H7 (cell line): Measurements from ENCODE around the gene CYP21A2. TPM values are rescaled to one million over a fixed set of nuclear protein-coding genes. Genes with fewer than 3 reads are reported as not detected.
"Not testable (repeated sequence)": the region's sequence is repeated elsewhere in the genome, so short reads cannot be mapped to it uniquely, and the experiment has no call there.

ENCODE experiments used
- DNase-seq: peaks from one replicate; pipeline ENCODE4 v3.0.0; 2012
- H3K27me3 ChIP-seq: 2 replicates; pipeline ENCODE4 v1.6.0; 2011; ENCODE audit warnings: mild to moderate bottlenecking, low read length; ENCODE audit not compliant: control insufficient read depth, insufficient read depth
- H3K36me3 ChIP-seq: replicated peaks from 2 replicates; pipeline ENCODE4 v1.5.1; 2011; ENCODE audit warnings: low read length; ENCODE audit not compliant: control insufficient read depth, insufficient read depth
- H3K4me3 ChIP-seq: 2 replicates; pipeline ENCODE4 v1.5.1; 2011; ENCODE audit warnings: low read depth, mild to moderate bottlenecking, control low read depth, low read length, moderate library complexity; ENCODE audit not compliant: insufficient read depth
- total RNA-seq: library from RNA; depleted of rRNA; stranded (reverse); fragments of >200 nt; shearing (Covaris generic); gene quantifications from 2 replicates; pipeline ENCODE4 v1.2.3, GENCODE V29; 2014

The CYP21A2 gene
- total RNA-seq, 1 experiment from 2014 or later, result not detected

DNA sequence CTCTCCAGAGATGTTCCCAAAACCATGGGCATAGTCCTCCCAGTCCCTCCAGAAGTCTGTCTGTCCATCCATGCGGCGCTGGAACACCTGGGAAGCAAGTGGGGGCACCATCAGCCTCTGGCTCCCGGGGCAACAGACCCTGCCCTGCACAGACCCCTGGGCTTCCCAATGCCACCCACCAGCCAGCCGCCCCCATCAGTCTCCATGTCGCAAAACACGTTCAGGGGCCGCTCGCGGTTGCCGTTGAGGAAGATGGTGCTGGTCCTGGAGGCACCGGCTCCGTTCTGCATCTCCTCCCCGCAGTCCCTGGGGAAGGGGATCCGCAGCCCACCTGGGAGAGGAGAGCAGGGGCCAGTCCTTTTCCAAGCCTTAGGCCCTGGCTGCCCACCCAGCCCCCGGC is 4.1 kb downstream of the CYP21A2 start:
- DNase-seq, H3K36me3 ChIP-seq, H3K27me3 ChIP-seq, H3K4me3 ChIP-seq: not testable (repeated sequence)

DNA sequence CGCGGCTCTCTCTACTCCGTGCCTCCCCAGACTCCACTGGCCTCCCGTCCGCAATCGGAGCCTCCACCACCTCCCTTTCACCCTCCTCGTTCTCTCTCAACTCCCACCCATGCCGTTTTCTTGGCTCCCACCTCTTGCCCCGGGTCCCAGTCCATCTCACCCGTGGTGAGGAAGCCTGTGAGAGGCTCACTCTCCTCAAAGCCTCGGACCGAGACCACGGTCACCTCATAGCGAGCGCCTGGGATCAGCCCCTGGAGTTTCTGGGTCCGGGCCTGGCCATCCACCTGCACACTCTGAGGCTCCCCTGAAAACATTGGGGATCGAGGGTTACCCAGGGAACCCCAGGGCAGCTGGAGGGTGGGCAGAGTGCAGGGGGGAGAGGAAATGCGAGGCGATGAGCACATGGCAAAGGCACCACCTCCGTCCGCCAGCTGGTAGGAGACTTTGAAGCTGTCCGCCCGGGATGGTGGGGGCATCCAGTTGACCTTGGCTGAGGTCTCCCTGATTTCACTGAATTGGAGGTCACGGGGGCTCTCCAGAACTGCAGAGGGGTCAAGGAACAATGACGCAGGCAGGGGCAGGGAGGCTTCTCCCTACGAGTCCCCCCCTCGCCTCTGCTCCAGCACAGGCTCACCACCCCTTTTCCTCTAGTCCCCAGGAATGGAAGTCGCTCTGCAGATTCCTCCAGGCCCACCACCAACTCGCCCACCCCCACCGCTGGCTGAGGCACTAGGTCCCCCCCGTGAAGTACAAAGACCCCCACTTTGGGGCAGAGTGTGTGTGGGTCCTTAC is 5.6 kb downstream of the CYP21A2 start:
- DNase-seq, H3K27me3 ChIP-seq, H3K4me3 ChIP-seq, H3K36me3 ChIP-seq: not testable (repeated sequence)

DNA sequence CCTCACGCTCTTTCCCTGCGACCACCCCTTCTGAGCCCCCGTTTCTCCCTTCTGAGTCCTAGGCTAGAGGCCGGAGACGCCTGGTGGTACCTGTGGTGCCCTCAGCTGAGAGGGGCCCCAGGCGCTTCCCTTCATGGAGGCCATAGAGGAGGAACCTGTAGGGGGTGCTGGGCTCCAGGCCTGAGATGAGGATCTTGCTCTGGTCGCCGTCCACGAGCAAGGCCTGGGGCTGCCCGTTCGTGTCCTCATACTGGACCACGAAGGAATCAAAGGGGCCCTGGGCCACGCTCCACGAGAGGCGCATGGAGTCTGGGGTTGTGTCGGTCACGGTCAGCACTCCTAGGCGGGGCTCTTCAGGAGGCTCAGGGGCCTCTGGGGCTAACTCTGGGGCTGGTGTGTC is 6.7 kb downstream of the CYP21A2 start:
- H3K27me3 ChIP-seq, DNase-seq, H3K36me3 ChIP-seq, H3K4me3 ChIP-seq: not testable (repeated sequence)

DNA sequence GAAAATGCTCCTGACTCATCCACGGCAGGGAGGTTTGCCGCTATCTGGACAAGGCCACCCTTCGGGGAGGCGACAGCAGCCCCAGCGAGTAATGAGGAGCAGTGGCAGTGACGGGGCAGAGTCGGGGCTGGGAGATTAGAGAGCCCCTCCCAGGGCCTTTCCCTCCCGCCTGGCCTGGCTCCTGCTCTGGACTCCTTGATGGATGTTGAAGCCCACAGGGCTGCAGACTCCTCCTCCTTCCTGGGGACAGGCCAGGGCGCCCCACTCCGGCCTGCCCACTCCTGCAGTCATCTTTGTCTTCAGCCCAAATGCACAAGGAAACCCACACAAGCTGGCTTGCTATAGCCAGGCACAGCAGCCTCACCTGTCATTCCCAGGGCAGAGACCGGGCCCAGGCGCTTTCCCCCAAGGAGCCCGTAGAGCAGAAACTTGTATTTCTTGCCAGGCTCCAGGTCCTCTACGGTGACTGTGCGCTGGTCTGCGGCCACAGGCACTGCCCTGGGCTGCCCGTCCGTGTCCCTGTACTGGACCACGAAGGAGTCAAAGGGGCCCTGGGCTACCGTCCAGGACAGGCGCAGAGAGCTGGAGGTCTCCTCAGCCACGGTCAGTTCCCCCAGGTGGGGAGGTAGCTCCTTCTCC is 7.7 kb downstream of the CYP21A2 start:
- no peak for DNase-seq
- H3K27me3 ChIP-seq, result no peaks in the 10 kb centered on the region
- H3K4me3 ChIP-seq, result no peak overlapping the region
- H3K36me3 ChIP-seq, result no peaks in the 10 kb centered on the region

DNA sequence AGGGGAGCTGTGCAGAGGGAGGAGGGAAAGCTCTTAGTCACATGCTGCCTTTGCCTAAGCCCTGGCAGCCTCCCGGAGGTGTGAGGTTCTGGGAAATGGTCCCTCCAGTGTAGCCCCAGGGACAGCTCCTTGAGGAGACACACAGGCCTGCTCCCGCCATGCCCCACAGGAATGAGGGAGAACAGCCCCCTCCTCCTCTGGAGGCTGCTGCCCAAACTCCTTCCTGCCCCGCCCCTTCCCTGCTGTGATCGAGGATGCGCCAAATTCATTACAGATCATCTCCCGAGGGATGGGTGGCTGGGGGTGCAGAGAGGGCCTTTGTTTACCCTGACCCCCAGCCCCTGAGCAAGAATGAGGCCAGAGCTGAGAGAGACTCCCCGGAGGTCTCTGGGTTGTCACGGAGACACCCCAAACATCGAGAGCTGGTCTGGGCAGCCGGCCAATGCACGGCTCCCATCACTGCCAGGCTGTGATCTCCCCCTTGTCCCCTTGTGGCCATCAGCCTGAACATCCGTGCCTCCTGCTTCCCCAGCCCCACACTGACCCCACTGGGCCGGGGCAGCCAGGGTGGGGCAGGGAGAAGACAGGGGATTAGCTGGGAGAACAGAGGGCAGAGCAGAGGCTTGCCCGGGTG is 8.4 kb downstream of the CYP21A2 start:
- no peak overlapping the region for H3K4me3 ChIP-seq
- H3K27me3 ChIP-seq, result no peaks in the 10 kb centered on the region
- peak; percentile 79 for DNase-seq
- H3K36me3 ChIP-seq, result no peaks in the 10 kb centered on the region

DNA sequence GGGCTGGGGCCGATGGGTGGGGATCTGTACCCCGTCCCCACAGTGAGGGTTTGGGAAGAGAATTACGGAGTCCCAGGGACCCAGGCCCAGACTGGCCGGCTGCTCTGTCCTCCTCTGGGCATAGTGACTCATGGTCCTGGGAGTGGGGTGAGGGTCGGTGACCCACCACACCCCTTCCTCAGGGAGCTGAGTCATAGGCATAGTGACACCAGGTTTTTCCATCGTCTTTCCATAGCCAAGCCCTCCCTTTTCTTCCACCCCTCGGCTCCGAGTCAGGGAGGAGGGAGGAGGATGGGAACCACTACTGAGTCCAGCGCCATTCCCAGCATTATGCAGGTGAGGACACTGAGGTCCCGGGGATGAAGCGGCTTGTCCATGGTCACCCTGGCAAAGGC is 8.9 kb downstream of the CYP21A2 start:
- DNase-seq, result no peak
- Histone ChIP-seq H3K36me3 (no peaks in the 10 kb centered on the region), H3K27me3 (no peaks in the 10 kb centered on the region), H3K4me3 (no peak overlapping the region)

DNA sequence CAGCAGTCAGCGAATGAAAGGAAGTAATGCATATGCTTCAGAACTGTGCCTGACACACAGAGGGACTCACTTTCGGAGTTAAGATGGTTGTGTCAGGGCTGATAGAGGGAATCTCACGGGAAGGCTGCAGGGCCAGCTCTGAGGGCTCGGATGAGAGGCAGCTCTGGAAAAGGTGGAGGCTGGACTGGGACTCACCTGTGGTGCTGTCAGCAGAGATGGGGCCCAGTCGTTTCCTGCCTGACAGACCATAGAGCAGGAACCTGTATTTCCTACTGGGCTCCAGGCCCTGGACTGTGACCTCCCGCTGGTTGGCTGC is 9.3 kb downstream of the CYP21A2 start:
- no peaks in the 10 kb centered on the region for H3K36me3 ChIP-seq
- DNase-seq, result no peak
- no peaks in the 10 kb centered on the region for H3K27me3 ChIP-seq
- no peak overlapping the region for H3K4me3 ChIP-seq

DNA sequence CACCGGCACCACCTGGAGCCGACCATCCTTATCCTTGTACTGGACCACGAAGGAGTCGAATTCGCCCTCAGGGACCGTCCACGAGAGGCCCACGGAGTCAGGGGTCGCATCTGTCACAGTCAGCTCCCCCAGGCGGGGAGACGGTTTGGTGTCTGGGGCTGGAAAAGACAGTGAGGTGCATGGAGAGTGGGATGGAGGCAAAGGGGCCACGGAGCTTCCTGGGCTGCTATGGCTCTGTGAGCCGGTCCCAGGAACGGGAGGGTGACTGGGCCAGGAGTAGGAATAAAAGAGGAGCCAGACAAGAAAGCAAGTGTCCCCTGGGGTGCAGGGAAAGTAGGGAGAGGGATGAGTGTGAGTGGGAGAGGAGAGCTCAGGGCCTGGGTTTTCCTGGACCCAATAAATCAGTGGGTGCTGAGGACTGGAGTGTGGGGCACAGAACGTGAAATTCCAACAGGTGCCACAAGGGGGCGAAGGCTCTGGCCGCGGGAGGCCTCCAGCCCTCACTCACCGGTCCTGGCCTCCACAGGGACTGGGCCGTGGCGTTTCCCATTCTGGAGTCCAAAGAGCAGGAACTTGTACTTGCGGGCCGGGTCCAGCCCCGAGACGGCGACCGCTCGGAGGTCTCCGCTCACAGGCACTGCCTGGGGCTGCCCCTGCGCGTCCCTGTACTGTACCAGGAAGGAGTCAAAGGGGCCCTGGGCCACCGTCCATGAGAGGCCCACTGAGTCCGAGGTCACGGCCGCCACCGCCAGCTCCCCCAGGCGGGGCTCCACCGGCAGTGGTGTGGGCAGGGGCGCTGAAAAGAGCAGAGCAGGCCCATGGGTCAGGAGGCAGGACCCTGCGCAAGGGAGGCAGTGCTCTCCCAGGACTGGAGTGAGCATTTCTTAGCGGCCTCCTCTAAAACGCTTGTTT is 9.9 kb downstream of the CYP21A2 start:
- H3K27me3 ChIP-seq, result no peaks in the 10 kb centered on the region
- no peak overlapping the region for H3K4me3 ChIP-seq
- DNase-seq, result peak; percentile 95
- no peaks in the 10 kb centered on the region for H3K36me3 ChIP-seq

DNA sequence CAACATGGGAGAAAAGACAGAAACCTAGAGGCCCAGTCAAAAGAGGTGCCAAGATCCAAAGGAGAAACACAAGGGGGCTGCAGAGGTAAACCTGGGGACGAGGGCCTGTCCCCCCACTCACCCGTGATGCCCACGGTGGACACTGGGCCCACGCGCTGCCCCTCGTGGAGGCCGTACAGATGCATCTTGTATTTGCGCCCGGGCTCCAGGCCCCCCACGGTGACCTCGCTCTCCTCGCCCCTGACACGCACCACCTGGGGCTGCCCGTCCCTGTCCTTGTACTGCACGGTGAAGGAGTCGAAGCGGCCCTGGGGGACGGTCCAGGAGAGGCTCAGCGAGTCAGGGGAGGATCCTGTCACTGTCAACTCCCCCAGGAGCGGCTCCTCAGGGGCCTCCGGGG is 10.9 kb downstream of the CYP21A2 start:
- not testable (repeated sequence) for H3K4me3 ChIP-seq, DNase-seq, H3K36me3 ChIP-seq, H3K27me3 ChIP-seq

DNA sequence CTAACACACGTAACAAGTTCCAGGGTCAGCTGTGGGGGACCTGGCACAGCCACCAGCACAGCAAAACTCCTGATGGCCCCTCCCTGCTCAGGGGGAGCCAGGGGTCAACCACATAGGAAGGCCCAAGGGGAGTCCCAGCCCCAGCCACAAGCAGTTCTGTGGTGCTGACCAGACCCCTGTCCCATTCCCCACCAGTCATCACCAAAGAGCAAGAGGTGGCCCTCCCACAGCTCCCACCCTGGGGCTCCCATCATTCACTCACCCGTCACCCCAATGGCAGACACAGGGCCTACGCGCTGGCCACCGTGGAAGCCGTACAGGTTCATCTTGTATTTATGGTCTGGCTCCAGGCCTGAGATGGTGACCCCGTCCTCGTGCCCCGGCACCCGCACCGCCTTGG is 11.5 kb downstream of the CYP21A2 start:
- H3K27me3 ChIP-seq, H3K36me3 ChIP-seq, H3K4me3 ChIP-seq, DNase-seq: not testable (repeated sequence)

DNA sequence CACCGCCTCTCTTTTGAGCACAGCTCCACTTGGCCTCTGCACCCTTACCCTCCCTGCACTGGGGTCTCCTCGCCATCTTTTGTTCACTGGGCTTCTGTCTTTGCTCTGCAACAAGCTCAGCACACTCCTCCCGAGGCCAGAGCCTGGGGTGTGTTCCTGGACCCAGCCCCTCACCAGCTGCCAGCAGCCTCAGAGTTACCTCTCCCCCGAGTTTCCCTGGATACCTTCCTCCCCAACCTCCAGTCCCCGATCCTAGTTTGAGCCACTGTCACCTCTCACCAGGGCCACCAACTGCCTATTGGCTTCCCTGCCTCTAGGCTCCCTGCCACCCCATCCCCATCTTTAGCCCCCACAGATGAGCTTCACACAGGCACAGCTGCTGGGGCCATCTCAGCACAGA is 12.3 kb downstream of the CYP21A2 start:
- Histone ChIP-seq H3K36me3 (no peaks in the 10 kb centered on the region), H3K4me3 (no peak overlapping the region), H3K27me3 (no peaks in the 10 kb centered on the region)
- DNase-seq, result no peak

DNA sequence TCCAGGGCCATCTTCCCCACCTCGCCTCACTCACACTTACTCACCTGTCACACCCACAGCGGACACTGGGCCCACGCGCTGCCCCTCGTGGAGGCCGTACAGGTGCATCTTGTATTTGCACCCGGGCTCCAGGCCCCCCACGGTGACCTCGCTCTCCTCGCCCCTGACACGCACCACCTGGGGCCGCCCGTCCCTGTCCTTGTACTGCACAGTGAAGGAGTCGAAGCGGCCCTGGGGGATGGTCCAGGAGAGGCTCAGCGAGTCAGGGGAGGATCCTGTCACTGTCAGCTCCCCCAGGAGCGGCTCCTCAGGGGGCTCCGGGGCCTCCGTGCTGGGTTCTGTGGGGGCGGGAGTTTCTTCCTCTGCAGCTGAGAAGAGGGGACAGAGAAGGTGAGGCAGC is 14.4 kb downstream of the CYP21A2 start:
- not testable (repeated sequence) for H3K27me3 ChIP-seq, DNase-seq, H3K36me3 ChIP-seq, H3K4me3 ChIP-seq

DNA sequence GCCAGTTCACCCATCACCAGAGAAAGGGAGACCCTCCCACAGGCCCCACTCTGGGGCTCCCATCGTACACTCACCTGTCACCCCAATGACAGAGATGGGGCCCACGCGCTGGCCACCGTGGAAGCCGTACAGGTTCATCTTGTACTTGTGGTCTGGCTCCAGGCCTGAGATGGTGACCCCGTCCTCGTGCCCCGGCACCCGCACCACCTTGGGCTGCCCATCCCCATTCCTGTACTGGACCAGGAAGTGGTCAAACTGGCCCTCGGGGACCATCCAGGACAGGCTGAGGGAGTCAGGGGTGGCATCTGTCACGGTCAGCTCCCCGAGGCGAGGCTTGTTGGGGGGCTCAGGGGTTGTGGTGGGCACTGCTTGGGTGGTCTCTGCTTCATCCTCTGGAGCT is 15.1 kb downstream of the CYP21A2 start:
- DNase-seq, result not testable (repeated sequence)

DNA sequence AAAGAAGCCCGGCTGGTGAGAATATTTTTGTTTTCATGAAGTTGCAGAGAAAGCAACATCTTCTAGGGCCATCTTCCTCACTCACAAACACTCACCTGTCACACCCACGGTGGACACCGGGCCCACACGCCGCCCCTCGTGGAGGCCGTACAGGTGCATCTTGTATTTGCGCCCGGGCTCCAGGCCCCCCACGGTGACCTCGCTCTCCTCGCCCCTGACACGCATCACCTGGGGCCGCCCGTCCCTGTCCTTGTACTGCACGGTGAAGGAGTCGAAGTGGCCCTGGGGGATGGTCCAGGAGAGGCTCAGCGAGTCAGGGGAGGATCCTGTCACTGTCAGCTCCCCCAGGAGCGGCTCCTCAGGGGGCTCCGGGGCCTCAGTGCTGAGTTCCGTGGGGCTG is 17.5 kb downstream of the CYP21A2 start:
- not testable (repeated sequence) for H3K36me3 ChIP-seq, H3K4me3 ChIP-seq, H3K27me3 ChIP-seq, DNase-seq

More for the DNA sequence above, 15.1 kb downstream of the CYP21A2 start:
- H3K4me3 ChIP-seq, H3K27me3 ChIP-seq, H3K36me3 ChIP-seq: not testable (repeated sequence)
